Neural crest cell (in vitro differentiated cells): ENCODE results near the gene TEX22. TPM values are rescaled to one million over a fixed set of nuclear protein-coding genes. Genes with fewer than 3 reads are reported as not detected.

Experiments used
- DNase-seq: peaks from one replicate; pipeline ENCODE4 v3.0.0; 2021; ENCODE audit warnings: low read depth, mixed read lengths, low spot score
- H3K27ac Mint-ChIP-seq: one replicate; pipeline ENCODE4 v1.8.0; 2021; ENCODE audit warnings: mild to moderate bottlenecking, mixed read lengths; ENCODE audit not compliant: unreplicated experiment
- H3K27me3 Mint-ChIP-seq: 2 replicates; pipeline ENCODE4 v1.8.0; 2021; ENCODE audit warnings: low read depth, mild to moderate bottlenecking, mixed read lengths
- H3K36me3 Mint-ChIP-seq: 2 replicates; pipeline ENCODE4 v1.8.0; 2021; ENCODE audit warnings: low read depth, mild to moderate bottlenecking, mixed read lengths
- H3K4me1 Mint-ChIP-seq: 2 replicates; pipeline ENCODE4 v1.8.0; 2021; ENCODE audit warnings: mixed read lengths
- H3K4me3 Mint-ChIP-seq: one replicate; pipeline ENCODE4 v1.8.0; 2021; ENCODE audit warnings: mild to moderate bottlenecking, mixed read lengths
- H3K9me3 Mint-ChIP-seq: 2 replicates; pipeline ENCODE4 v1.8.0; 2021; ENCODE audit warnings: mixed read lengths
- total RNA-seq: library from RNA; stranded (reverse); gene quantifications from 2 replicates; pipeline ENCODE4 v1.2.1, GENCODE V29; 2021
- TF ChIP-seq, protein P1 (sequence below): fragments of 200-600 bp; sonication (generic); conservative IDR thresholded peaks from 2 replicates; pipeline ENCODE4 v1.5.0; 2021; ENCODE audit warnings: antibody characterized with exemption, mild to moderate bottlenecking

TEX22 gene
- total RNA-seq, 1 donor from 2014 or later: 5.2 TPM

DNA sequence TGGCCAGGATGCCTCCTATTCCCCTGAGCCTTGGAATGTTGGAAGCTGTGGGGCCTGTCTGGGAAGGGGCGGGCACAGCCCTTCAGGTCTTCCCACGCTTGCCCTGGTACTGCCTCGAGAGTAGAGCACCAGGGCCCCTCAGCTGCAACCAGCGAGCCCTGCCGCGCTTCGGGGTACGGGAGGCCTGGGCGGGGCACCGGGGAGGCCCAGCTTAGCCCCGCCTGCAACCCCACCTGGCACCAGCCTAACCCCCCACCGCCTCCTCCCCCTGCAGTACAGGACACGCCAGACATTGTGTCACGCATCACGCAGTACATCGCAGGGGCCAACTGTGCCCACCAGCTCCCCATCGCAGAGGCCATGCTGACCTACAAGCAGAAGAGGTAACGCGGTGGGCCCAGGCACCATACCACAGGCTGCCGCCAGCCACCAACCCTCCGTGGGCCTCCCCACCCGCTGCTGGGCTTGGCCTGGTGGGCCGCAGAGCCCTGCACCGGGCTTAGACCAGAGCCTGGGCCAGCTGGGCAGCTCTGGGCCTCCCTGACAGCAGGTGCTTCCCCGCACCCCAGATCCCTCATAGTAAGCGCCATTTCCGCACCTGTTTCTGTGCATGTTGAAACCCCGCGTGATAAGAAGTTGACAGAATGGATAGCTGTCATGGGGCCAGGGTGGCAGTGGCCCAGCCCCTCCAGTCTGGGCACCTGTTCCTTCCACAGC is 13.6 kb upstream of the TEX22 start:
- no peak overlapping the region for H3K27ac Mint-ChIP-seq
- no peak overlapping the region for H3K4me3 Mint-ChIP-seq
- H3K9me3 Mint-ChIP-seq: no peaks in the 10 kb centered on the region

DNA sequence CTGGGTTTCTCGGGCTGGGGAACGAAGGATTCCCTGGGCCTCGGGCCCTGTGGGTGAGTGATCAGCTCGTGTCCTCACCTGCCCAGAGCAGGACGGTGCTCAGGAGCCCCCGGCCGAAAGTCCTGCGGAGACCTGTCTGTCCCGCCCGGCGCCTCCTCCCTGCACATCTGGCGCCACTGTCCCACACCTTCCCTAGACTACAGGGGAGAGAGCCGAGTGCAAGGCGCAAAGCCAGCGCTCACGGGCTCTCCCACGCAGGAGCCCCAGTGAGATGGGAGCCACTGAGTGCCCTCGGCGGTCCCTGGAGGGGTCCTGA is 13.1 kb upstream of the TEX22 start:
- TF ChIP-seq, protein P1, sequence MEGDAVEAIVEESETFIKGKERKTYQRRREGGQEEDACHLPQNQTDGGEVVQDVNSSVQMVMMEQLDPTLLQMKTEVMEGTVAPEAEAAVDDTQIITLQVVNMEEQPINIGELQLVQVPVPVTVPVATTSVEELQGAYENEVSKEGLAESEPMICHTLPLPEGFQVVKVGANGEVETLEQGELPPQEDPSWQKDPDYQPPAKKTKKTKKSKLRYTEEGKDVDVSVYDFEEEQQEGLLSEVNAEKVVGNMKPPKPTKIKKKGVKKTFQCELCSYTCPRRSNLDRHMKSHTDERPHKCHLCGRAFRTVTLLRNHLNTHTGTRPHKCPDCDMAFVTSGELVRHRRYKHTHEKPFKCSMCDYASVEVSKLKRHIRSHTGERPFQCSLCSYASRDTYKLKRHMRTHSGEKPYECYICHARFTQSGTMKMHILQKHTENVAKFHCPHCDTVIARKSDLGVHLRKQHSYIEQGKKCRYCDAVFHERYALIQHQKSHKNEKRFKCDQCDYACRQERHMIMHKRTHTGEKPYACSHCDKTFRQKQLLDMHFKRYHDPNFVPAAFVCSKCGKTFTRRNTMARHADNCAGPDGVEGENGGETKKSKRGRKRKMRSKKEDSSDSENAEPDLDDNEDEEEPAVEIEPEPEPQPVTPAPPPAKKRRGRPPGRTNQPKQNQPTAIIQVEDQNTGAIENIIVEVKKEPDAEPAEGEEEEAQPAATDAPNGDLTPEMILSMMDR: no peak
- H3K4me3 Mint-ChIP-seq: no peak overlapping the region

More for the DNA sequence above, 13.6 kb upstream of the TEX22 start:
- DNase-seq: no peak
- TF ChIP-seq, protein P1: no peak
- Mint-ChIP-seq H3K36me3 (no peaks in the 10 kb centered on the region), H3K4me1 (no peaks in the 10 kb centered on the region), H3K27me3 (no peaks in the 10 kb centered on the region)

DNA sequence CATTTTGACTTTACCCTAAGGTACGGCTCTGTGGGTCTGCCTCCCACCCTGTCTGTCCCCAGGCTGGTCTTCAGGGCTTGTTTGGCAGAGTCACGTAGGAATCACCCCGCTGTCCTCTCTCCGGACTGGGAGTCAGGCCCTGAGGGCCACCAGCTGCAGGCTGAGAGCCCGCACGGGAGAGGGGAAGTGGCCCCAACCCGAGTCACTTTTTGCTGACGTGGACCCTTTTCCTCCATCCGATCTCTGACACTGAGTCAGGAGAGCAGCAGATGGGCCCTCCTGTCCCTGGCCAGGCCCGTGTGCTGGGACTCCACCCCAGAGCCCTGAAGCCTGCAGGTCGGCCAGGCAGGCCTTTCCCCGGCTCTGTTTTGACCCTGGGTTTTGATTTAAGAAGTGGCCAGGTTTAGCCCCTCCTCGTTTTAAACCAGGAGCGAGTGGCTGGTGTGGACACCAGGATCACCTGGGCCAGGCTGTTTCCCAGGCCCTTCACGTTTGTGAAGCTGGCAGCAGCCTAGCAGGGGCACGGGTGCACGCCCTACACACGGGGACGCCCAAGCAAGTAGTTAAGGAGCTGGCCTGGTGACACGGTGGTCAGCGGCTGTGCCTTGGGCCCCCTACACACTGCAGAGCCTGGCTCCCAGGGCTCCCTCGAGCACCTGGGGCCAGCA is 12.5 kb upstream of the TEX22 start:
- H3K9me3 Mint-ChIP-seq: no peaks in the 10 kb centered on the region
- DNase-seq: no peak
- H3K4me3 Mint-ChIP-seq: no peak overlapping the region
- H3K27me3 Mint-ChIP-seq: no peaks in the 10 kb centered on the region
- H3K36me3 Mint-ChIP-seq: no peaks in the 10 kb centered on the region
- H3K27ac Mint-ChIP-seq: no peak overlapping the region
- H3K4me1 Mint-ChIP-seq: no peaks in the 10 kb centered on the region
- TF ChIP-seq, protein P1: no peak

More for the DNA sequence above, 13.1 kb upstream of the TEX22 start:
- Mint-ChIP-seq H3K27ac (no peak overlapping the region), H3K4me1 (no peaks in the 10 kb centered on the region), H3K36me3 (no peaks in the 10 kb centered on the region), H3K27me3 (no peaks in the 10 kb centered on the region), H3K9me3 (no peaks in the 10 kb centered on the region)
- no peak for DNase-seq

DNA sequence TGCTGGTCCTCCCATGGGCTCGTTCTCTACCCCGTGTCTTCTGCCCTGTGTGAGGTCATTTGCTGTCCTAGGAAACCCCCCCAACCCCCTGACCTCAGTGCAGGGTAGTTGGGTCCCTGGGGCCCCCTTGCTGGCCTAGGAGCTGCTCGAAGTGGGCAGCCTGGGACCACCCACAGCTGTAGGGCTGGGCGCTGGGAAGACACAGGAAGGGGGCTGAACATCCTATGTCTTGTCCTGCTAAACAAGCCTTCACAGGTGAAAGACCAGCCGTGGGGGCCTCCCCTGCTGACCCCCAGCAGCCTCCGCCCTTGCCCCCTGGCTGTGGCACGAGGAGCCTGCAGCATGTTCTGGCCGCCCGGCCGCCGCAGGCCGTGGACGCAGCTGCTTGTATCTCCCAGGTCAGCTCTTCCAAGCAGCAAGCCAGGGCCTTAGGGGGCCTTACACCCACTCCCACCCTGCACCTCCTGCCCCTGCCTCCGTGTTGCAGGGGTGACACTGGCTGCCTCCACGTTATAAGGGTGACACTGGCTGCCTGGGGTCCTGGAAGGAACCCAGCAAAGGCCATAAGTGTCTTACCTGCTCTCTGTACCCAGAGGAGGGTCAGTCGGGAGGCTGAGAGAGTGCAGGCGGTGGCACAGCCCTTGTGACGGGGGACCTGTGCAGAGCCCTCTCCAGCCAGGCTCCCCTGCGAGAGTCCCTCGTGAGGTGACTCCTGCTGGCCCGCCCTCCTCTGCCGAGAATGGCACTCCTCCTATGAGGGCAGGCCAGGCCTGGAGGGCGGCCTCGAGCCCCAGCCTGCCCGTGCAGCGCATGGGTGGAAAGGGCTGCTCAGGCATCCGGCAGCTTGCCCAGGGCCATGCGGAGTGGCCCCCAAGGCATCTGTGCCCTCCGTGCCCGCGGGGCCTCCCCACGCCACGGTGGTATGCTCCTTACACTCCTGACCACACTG is 11.5 kb upstream of the TEX22 start:
- H3K27me3 Mint-ChIP-seq: no peaks in the 10 kb centered on the region

DNA sequence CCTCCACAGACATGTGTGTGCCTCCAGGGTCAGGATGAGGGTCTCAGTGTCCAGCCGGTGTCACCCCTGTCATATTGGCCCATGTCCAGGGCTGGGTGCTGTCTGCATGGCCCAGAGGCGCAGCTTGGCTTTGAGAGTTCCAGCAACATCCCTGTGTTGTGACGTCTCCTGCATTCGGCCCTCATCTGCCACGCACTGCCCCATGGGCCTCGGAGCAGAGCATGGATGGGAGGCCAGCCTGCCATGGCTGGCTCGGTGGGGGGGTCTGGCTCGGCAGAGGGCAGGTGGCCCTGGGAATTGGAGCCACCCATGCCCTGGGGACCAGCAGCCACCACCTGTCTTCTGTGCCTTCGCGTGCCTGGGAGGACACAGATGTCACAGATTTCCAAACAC is 10.8 kb upstream of the TEX22 start:
- Mint-ChIP-seq H3K27me3 (no peaks in the 10 kb centered on the region), H3K36me3 (no peaks in the 10 kb centered on the region), H3K4me3 (no peak overlapping the region), H3K4me1 (no peaks in the 10 kb centered on the region), H3K9me3 (no peaks in the 10 kb centered on the region), H3K27ac (no peak overlapping the region)
- TF ChIP-seq, protein P1: no peak
- no peak for DNase-seq

More for the DNA sequence above, 11.5 kb upstream of the TEX22 start:
- Mint-ChIP-seq H3K9me3 (no peaks in the 10 kb centered on the region), H3K36me3 (no peaks in the 10 kb centered on the region), H3K4me1 (no peaks in the 10 kb centered on the region), H3K4me3 (no peak overlapping the region), H3K27ac (no peak overlapping the region)
- TF ChIP-seq, protein P1: no peak
- DNase-seq: no peak
